Measurements from ENCODE around the gene IFFO2. TPM values are rescaled to one million over a fixed set of nuclear protein-coding genes. Genes with fewer than 3 reads are reported as not detected.

Gene IFFO2
- total RNA-seq, 4 donors from 2014 or later = 25.8 to 88.8 (median 52.7) TPM

DNA sequence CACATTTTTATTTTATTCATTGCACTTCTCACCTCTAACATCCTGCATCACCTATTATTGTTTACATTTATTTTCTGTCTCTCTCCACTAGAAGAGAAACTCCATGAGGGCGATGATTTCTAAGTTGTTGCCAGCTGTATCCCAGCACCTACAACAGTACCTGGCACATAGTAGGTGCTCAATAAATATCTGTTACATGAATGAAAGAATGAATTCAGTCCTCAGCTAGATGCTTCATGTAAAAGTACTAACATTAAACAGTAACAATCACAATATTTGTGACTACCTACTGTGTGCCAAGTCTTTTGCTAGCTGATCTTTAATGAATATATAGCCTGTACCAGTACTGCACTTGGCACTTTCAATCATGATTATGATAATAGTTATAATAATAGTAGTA, 100.0 kb downstream of the IFFO2 start:
- Histone ChIP-seq H3K27ac (no peak overlapping the region), H3K4me3 (no peak overlapping the region), H3K9me3 (no peaks in the 10 kb centered on the region), H3K4me1 (no peaks in the 10 kb centered on the region), H3K27me3 (peaks cover 0 to 40% (median 0%) of the 10 kb centered on the region in 4 donors), H3K36me3 (no peaks in the 10 kb centered on the region)
- 88 to 92% methylated on average over 1 of the region's 1 CpG for WGBS, 2 donors
- DNase-seq = no peak
- intact Hi-C loops (cut with DNase I) = no loop called here
- TF ChIP-seq, protein P1, sequence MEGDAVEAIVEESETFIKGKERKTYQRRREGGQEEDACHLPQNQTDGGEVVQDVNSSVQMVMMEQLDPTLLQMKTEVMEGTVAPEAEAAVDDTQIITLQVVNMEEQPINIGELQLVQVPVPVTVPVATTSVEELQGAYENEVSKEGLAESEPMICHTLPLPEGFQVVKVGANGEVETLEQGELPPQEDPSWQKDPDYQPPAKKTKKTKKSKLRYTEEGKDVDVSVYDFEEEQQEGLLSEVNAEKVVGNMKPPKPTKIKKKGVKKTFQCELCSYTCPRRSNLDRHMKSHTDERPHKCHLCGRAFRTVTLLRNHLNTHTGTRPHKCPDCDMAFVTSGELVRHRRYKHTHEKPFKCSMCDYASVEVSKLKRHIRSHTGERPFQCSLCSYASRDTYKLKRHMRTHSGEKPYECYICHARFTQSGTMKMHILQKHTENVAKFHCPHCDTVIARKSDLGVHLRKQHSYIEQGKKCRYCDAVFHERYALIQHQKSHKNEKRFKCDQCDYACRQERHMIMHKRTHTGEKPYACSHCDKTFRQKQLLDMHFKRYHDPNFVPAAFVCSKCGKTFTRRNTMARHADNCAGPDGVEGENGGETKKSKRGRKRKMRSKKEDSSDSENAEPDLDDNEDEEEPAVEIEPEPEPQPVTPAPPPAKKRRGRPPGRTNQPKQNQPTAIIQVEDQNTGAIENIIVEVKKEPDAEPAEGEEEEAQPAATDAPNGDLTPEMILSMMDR (IDR thresholded peaks at IDR 0.05) = no peak
- TF ChIP-seq POLR2A (IDR thresholded peaks at IDR 0.05) = no peak

DNA sequence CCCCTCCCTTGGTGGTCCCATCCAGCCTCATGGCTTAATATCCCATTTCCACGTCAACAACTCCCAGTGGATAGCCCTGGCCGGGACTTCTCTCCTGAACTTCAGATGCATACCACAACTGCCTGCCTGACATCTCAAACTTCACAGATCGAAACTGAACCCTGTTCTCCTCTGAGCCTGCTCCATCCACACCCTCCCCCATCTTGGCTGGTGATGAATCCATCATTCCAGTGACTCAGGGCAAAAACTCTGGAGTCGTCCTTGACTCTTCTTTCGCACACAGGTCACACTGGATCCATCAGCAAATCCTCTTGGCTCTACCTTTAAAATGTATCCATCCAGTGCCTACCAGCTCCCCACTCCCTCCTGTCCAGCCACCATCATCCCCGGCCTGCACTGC, 100.9 kb downstream of the IFFO2 start:
- Histone ChIP-seq H3K27me3 (peaks cover 0 to 46% (median 0%) of the 10 kb centered on the region in 4 donors), H3K4me3 (no peak overlapping the region), H3K9me3 (no peaks in the 10 kb centered on the region), H3K36me3 (no peaks in the 10 kb centered on the region), H3K4me1 (no peaks in the 10 kb centered on the region), H3K27ac (no peak overlapping the region)
- intact Hi-C loops (cut with DNase I) = no loop called here
- TF ChIP-seq, protein P1 (IDR thresholded peaks at IDR 0.05) = no peak
- TF ChIP-seq POLR2A (IDR thresholded peaks at IDR 0.05) = no peak
- no peak for DNase-seq
- WGBS, 2 donors = 71 to 76% methylated on average over 6 of the region's 6 CpGs

DNA sequence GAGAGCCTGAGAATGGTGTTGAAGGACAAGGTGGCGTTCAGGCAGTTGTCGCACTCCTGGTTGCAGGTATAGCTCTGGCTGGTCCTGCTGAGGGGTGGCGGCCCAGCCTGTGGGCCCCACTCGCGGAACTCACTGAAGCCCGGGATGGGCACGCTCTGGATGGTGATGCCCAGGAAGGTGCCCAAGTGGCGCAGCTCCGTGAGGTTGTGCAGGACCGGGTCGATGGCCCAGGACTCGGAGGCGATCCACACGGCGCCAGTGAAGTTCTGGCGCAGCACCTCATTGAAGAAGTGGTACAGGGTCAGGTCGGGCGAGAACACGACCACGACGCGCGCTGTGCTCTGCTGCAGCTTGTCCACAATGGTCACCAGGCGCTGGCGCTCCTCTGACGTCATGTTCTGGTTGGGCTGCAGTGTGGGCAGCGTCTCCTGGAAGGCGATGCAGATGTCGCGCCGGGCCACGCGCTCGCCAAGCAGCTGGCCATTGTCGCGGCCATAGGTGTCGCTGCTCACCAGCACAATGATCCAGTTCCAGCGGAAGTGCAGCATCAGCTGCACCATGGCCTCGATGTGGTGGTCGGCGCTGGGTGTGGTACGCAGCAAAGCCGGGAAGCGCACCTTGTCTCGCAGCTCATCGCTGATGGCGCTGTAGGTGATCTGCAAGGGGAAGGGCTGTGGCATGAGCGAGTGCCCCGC, 102.0 kb downstream of the IFFO2 start:
- H3K27ac ChIP-seq = no peak overlapping the region
- no peak for DNase-seq
- peaks cover 0 to 49% (median 0%) of the 10 kb centered on the region in 4 donors for H3K27me3 ChIP-seq
- no peak for TF ChIP-seq POLR2A (IDR thresholded peaks at IDR 0.05)
- TF ChIP-seq, protein P1 (IDR thresholded peaks at IDR 0.05) = no peak
- H3K4me1 ChIP-seq = no peaks in the 10 kb centered on the region
- intact Hi-C loops (cut with DNase I) = no loop called here
- H3K9me3 ChIP-seq = no peaks in the 10 kb centered on the region
- H3K36me3 ChIP-seq = no peaks in the 10 kb centered on the region
- WGBS, 2 donors = 83 to 91% methylated on average over 11 to 14 of the region's 49 CpGs
- no peak overlapping the region for H3K4me3 ChIP-seq

Small RNAs within 50 kb of the gene (small RNA-seq; reads per million reads assigned to genes)
- gene MIR1290 (0 reads per million in 4 donors), gene MIR4695 (0 reads per million in 4 donors)

Other genes starting within 250 kb of the IFFO2 start
- not detected for gene TAS1R2, start 97.0 kb downstream of the IFFO2 start, total RNA-seq
- gene ALDH4A1, start 54.1 kb downstream of the IFFO2 start, total RNA-seq = 10 to 100 TPM; 36.7 to 59.1 (median 50.3) TPM

Data from esophagus squamous epithelium (tissue), 5 donors.